Kidney (tissue), 14 donors: ENCODE data around the gene PRKAG2. TPM values are rescaled to one million over a fixed set of nuclear protein-coding genes. Genes with fewer than 3 reads are reported as not detected.

Source experiments
- DNase-seq, 5 donors: peaks; one replicate each; pipeline ENCODE4 v3.0.0-alpha.2; 2013 to 2020
- FAIRE-seq: peaks from 2 replicates; lab custom pipeline; 2012; peaks lifted over from hg19 to GRCh38; lab: Jason Lieb, UNC
- H3K27ac ChIP-seq, 2 donors: one replicate each; pipeline ENCODE4 v1.7.0; 2013; ENCODE audit warnings: low read depth in 2 of 2, low read length in 2 of 2, inconsistent platforms in 1 of 2
- H3K27me3 ChIP-seq: one replicate; pipeline ENCODE4 v1.7.1; 2013; ENCODE audit warnings: low read length, inconsistent platforms; ENCODE audit not compliant: control insufficient read depth, insufficient read depth
- H3K36me3 ChIP-seq, 3 donors: one replicate each; pipeline versions ENCODE4 v1.7.0 to v1.7.1; 2013; ENCODE audit warnings: low read length in 3 of 3, control low read depth in 1 of 3, inconsistent platforms in 1 of 3; ENCODE audit not compliant: insufficient read depth in 3 of 3, control insufficient read depth in 2 of 3
- H3K4me1 ChIP-seq, 3 donors: one replicate each; pipeline versions ENCODE4 v1.7.0 to v1.7.1; 2013; ENCODE audit warnings: low read length in 3 of 3, inconsistent platforms in 1 of 3, low read depth in 1 of 3; ENCODE audit not compliant: control insufficient read depth in 2 of 3, insufficient read depth in 2 of 3
- H3K4me3 ChIP-seq, 3 donors: one replicate each; pipeline versions ENCODE4 v1.7.0 to v1.8.1; 2013; ENCODE audit warnings: low read length in 3 of 3, control low read depth in 1 of 3, inconsistent platforms in 1 of 3
- H3K9ac ChIP-seq, 3 donors: one replicate each; pipeline versions ENCODE4 v1.7.0 to v1.7.1; 2013; ENCODE audit warnings: low read length in 3 of 3, control low read depth in 1 of 3, inconsistent platforms in 1 of 3
- H3K9me3 ChIP-seq, 3 donors: one replicate each; pipeline versions ENCODE4 v1.7.0 to v1.7.1; 2013; ENCODE audit warnings: low read length in 3 of 3, control low read depth in 1 of 3, inconsistent platforms in 1 of 3; ENCODE audit not compliant: control insufficient read depth in 2 of 3, insufficient read depth in 1 of 3
- CTCF ChIP-seq: IDR thresholded peaks from 3 replicates; pipeline ENCODE4 v1.5.1; 2012; ENCODE audit warnings: mild to moderate bottlenecking, moderate library complexity, borderline replicate concordance; ENCODE audit not compliant: insufficient read depth; ENCODE audit errors: extremely low read depth
- intact Hi-C: fragments of 100-400 bp; cut with DNase I; formaldehyde crosslinking; loops from one replicate; pipeline ENCODE4 v1.11.1; 2022
- polyA plus RNA-seq: library from polyadenylated mRNA; stranded (reverse); fragments of 350-450 nt; fragmentation: Illumina TruSeq; extraction: RNeasy Lipid Tissue Mini Kit (QIAGEN cat#74804); gene quantifications from one replicate; pipeline ENCODE4 v1.2.3, GENCODE V29; 2014; ENCODE audit warnings: low read depth, low replicate concordance; ENCODE audit not compliant: insufficient read depth
- total RNA-seq: library from RNA; stranded (reverse); fragmentation: NEBNext Ultra II Directional; extraction: Animal tissue kit (Norgen Biotek cat#: 25700); gene quantifications from one replicate; pipeline ENCODE4 v1.2.1, GENCODE V29; 2021
- donor health status: control.
- donor health status: control.
- donor health status: control.
- donor health status: control.
- donor health status: control.
- donor health status: DM: yes; HTN: yes; CAD: no.
- donor health status: Normal renal cell carcinoma (clear cell type).

PRKAG2 gene
- total and polyA plus RNA-seq, 2 donors from 2014 or later: 40.7 to 40.9 TPM

- Histone ChIP-seq H3K27me3 (no peaks in the 10 kb centered on the region), H3K27ac (no peak overlapping the region), H3K9me3 (no peaks in the 10 kb centered on the region), H3K4me3 (no peak overlapping the region), H3K36me3 (no peaks in the 10 kb centered on the region), H3K4me1 (no peaks in the 10 kb centered on the region), H3K9ac (no peak overlapping the region)
- no peak for FAIRE-seq
- TF ChIP-seq CTCF: no peak
- peak in 1 of 5 donors; percentile 43 for DNase-seq
- intact Hi-C loops: no loop called here
Measured at GRCh38 chr7:151831606-151832005, 45.3 kb downstream of the PRKAG2 start.

- DNase-seq (peak in 1 of 5 donors; percentile 68), FAIRE-seq (no peak)
- H3K4me1 ChIP-seq: peaks cover 0 to 5% (median 0%) of the 10 kb centered on the region in 3 donors
- TF ChIP-seq CTCF: no peak
- intact Hi-C loops: no loop called here
- no peak overlapping the region for H3K4me3 ChIP-seq
- H3K27ac ChIP-seq: no peak overlapping the region
- no peak overlapping the region for H3K9ac ChIP-seq
- H3K27me3 ChIP-seq: no peaks in the 10 kb centered on the region
- no peaks in the 10 kb centered on the region for H3K9me3 ChIP-seq
- H3K36me3 ChIP-seq: no peaks in the 10 kb centered on the region
Measured at GRCh38 chr7:151830121-151830830, 46.6 kb downstream of the PRKAG2 start.

- Histone ChIP-seq H3K27ac (no peak overlapping the region), H3K4me3 (no peak overlapping the region), H3K27me3 (no peaks in the 10 kb centered on the region), H3K9me3 (no peaks in the 10 kb centered on the region), H3K4me1 (peaks cover 0 to 5% (median under 1%) of the 10 kb centered on the region in 3 donors), H3K36me3 (no peaks in the 10 kb centered on the region), H3K9ac (no peak overlapping the region)
- DNase-seq: peak in 1 of 5 donors; percentile 57
- intact Hi-C loops: no loop called here
- TF ChIP-seq CTCF: no peak
- no peak for FAIRE-seq
Measured at GRCh38 chr7:151829707-151830106, 47.2 kb downstream of the PRKAG2 start.
